Activated naive CD8-positive, alpha-beta T cell treated with anti-CD3 and anti-CD28 coated beads, Interleukin-2, amount 50 U/mL, for 24 hours (primary cell): ENCODE data around the gene SLC24A4.

Experiments
- ATAC-seq: fragments of 150-1000 bp; cut with Tn5 transposase; one replicate; pipeline ENCODE4 v1.10.0; 2021
- DNase-seq: peaks from one replicate; pipeline ENCODE4 v3.0.0; 2021
- H3K27ac Mint-ChIP-seq: one replicate; pipeline ENCODE4 v1.8.0; 2021; ENCODE audit warnings: mild to moderate bottlenecking, mixed read lengths
- H3K27me3 Mint-ChIP-seq: one replicate; pipeline ENCODE4 v1.8.0; 2021; ENCODE audit warnings: mixed read lengths
- H3K36me3 Mint-ChIP-seq: one replicate; pipeline ENCODE4 v1.8.0; 2021; ENCODE audit warnings: low read depth, mixed read lengths
- H3K4me1 Mint-ChIP-seq: one replicate; pipeline ENCODE4 v1.8.0; 2021; ENCODE audit warnings: mixed read lengths
- H3K4me3 Mint-ChIP-seq: one replicate; pipeline ENCODE4 v1.8.0; 2021; ENCODE audit warnings: mild to moderate bottlenecking, moderate library complexity, mixed read lengths
- H3K9me3 Mint-ChIP-seq: one replicate; pipeline ENCODE4 v1.8.0; 2021; ENCODE audit warnings: mixed read lengths

The SLC24A4 gene

DNA sequence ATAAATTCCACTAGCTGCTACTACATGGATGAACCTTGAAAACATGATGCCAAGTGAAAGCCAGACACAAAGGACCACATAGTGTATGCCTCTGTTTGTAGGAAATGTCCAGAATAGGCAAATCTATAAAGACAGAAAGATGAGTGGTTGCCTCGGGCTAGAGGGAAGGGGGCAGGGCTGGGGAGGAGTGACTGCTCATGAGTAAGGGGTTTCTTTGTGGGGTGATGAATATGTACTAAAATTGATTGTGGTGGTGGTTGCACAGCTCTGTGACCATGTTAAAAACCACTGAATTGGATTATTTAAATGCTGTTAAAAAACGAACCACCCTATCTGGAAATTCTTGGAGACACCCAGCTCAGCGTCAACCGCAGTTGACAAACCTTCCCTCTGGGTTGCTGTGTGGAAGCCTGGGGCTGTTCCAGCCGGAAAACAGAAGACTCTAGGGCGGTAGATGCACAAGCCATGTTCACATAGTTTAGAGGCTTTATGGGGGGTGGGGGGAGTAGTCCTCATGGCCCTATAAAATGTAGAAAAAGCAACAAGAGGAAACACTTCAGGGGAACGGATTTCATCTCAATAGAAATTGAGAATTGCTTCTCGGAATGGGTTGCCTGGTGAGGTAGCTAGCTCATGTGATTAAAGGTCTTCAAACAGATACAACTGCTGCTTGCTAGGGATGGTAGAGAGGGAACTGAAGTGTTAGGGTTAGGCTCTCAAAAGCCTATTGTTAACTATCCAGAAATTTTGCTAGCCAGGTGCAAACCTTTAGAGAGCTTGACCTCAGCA, 220.0 kb downstream of the SLC24A4 start:
- Mint-ChIP-seq H3K4me1 (peaks cover 67% of the 10 kb centered on the region), H3K36me3 (peaks cover 2% of the 10 kb centered on the region), H3K27ac (peak overlapping the region; percentile 26), H3K9me3 (no peaks in the 10 kb centered on the region), H3K4me3 (no peak overlapping the region), H3K27me3 (no peaks in the 10 kb centered on the region)
- DNase-seq (no peak), ATAC-seq (no peak)

DNA sequence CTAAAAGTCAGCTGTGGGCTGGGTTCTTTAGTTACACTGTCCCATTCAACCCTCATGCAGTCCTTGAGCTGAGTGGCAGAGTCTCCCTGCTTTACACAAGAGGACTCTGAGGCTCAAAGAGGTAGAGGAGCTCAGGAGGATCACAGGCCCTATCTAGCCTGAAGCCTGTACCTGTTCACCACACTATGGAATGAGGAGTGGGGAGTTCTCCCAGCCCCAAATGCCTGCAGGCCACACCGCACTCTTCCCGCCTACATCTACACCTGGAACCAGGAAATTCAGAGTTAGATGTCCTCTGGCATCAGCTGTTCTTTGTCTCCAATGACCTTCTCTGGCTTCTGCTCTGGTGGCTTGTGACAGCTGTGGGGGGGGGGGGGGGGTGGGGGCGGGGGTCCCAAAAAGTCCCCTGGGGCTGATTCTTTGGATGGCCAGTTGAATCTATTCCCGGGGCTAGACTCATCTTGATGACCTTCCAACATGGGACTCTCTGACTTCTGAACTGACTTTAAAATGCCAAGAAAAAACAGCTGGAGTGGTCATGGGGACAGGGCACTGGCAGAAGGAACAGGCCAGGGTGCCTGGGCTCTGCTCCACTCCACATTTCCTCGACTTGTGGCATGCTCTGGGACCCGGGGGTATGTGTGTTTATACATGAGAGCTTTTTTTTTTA, 221.2 kb downstream of the SLC24A4 start:
- DNase-seq (no peak), ATAC-seq (no peak)
- Mint-ChIP-seq H3K4me3 (no peak overlapping the region), H3K9me3 (no peaks in the 10 kb centered on the region), H3K4me1 (peaks cover 64% of the 10 kb centered on the region), H3K27me3 (no peaks in the 10 kb centered on the region), H3K36me3 (peaks cover 3% of the 10 kb centered on the region), H3K27ac (no peak overlapping the region)

- Mint-ChIP-seq H3K9me3 (no peaks in the 10 kb centered on the region), H3K27me3 (no peaks in the 10 kb centered on the region), H3K4me3 (no peak overlapping the region), H3K36me3 (peaks cover 6% of the 10 kb centered on the region), H3K27ac (no peak overlapping the region), H3K4me1 (peaks cover 57% of the 10 kb centered on the region)
- ATAC-seq (no peak), DNase-seq (no peak)
Measured at GRCh38 chr14:92546347-92547053, 223.5 kb downstream of the SLC24A4 start.

- no peak overlapping the region for H3K27ac Mint-ChIP-seq
- no peak overlapping the region for H3K4me3 Mint-ChIP-seq
- DNase-seq = no peak
Measured at GRCh38 chr14:92549105-92549858, 226.3 kb downstream of the SLC24A4 start.

GRCh38 chr14:92549859-92550230, 226.9 kb downstream of the SLC24A4 start:
- Mint-ChIP-seq H3K4me3 (no peak overlapping the region), H3K36me3 (peaks cover 8% of the 10 kb centered on the region), H3K27ac (no peak overlapping the region), H3K4me1 (peaks cover 63% of the 10 kb centered on the region), H3K9me3 (no peaks in the 10 kb centered on the region), H3K27me3 (no peaks in the 10 kb centered on the region)
- ATAC-seq (no peak), DNase-seq (no peak)

More at GRCh38 chr14:92549105-92549858, 226.3 kb downstream of the SLC24A4 start:
- no peaks in the 10 kb centered on the region for H3K27me3 Mint-ChIP-seq
- H3K9me3 Mint-ChIP-seq = no peaks in the 10 kb centered on the region
- peaks cover 62% of the 10 kb centered on the region for H3K4me1 Mint-ChIP-seq
- no peak for ATAC-seq
- peaks cover 8% of the 10 kb centered on the region for H3K36me3 Mint-ChIP-seq
